Measurements from ENCODE around the gene MAMDC2.

Gene MAMDC2

GRCh38 chr9:70262948-70263347 lies 219.3 kb downstream of the MAMDC2 start:
- DNase-seq = no peak

- no peak for DNase-seq
Observed at GRCh38 chr9:70263421-70263820, 219.8 kb downstream of the MAMDC2 start.

Measured in C1 segment of cervical spinal cord (tissue), 14 donors.